ENCODE results near the gene SYMPK. TPM values are rescaled to one million over a fixed set of nuclear protein-coding genes. Genes with fewer than 3 reads are reported as not detected.

Gene SYMPK
- total RNA-seq, 3 donors from 2014 or later: 61.1 to 67.4 (median 65.9) TPM

DNA sequence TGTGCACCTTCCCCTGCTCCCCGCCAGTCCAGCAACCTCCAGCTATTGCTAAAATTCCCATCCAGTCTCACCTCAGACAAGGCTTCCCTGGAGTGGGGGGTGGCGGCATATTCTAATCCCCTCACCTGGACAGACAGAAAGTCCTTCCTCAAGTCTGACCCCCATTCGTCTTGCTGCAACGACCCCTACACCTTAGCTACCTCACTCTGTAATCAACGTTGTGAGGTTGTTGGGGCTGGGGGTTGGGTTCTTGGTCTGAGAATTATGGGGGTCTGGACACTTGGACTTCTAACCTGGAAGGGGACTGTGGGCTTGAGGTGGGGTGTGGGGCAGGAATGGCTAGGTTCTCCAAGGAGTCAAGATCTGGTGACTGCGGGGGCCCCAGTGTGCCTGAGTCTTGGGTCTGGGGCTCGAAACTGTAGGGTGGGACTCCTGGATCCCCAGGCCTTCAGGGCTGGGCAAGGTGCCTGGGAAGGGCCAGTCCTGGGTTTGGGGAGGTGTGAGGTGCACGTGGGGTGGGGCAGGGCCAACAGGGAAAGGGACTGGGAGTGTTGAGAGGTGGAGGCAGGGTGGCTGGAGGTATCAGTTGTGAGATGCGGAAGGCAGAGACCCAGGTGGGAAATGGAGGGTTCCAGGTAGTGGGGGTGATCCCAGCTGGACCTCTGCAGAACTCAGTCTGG lies 2.5 kb upstream of the SYMPK start:
- peak overlapping the region; percentile 32 for H3K4me3 ChIP-seq
- no peaks in the 10 kb centered on the region for H3K9me3 ChIP-seq
- TF ChIP-seq CTCF (IDR thresholded peaks at IDR 0.05): no peak
- peak; percentile 2 for ATAC-seq
- peaks cover 23% of the 10 kb centered on the region for H3K4me1 ChIP-seq (ENCODE audit: low read depth)
- no peaks in the 10 kb centered on the region for H3K36me3 ChIP-seq (ENCODE audit: low read depth)
- peak; percentile 50 to 77 (median 76) for DNase-seq
- intact Hi-C loops (cut with DNase I, micrococcal nuclease): no loop called here

DNA sequence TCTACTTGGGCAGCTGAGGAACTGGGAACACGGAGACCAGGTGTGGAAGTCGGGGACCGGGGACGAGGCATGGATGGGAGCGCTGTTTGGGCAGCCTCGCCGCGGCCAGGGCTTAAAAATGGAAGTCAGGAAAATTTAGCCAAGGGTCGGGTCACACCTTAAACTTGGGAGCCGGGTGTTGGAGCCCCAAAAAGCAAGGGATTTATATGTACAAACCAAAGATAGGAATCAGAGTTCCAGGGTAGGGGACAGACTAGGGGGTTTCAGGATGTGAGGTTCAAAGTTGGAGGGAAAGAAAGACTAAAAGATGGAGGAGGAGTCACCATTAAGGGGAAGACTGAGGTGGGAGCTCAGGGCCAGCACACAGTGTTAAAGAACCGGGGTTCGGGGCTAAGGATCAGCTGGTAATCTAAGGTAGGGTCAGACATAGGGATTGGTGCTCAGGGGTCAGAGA lies 1.7 kb upstream of the SYMPK start:
- Histone ChIP-seq H3K4me1 (ENCODE audit: low read depth) (peaks cover 23% of the 10 kb centered on the region), H3K9me3 (no peaks in the 10 kb centered on the region), H3K36me3 (ENCODE audit: low read depth) (no peaks in the 10 kb centered on the region), H3K4me3 (peak overlapping the region; percentile 32)
- TF ChIP-seq CTCF (IDR thresholded peaks at IDR 0.05): no peak
- DNase-seq (no peak), ATAC-seq (no peak)
- intact Hi-C loops (cut with DNase I, micrococcal nuclease): no loop called here

- Histone ChIP-seq H3K4me1 (ENCODE audit: low read depth) (peaks cover 23% of the 10 kb centered on the region), H3K4me3 (peak within 1 kb of the TSS; percentile 81), H3K9me3 (no peaks in the 10 kb centered on the region), H3K36me3 (ENCODE audit: low read depth) (no peaks in the 10 kb centered on the region)
- DNase-seq (peak; percentile 74 to 90 (median 84)), ATAC-seq (peak; percentile 76)
- intact Hi-C loops (cut with DNase I, micrococcal nuclease): no loop called here
- TF ChIP-seq CTCF (IDR thresholded peaks at IDR 0.05): peak; percentile 80
Measured at GRCh38 chr19:45863840-45864628, 1.1 kb upstream of the SYMPK start, which contains the start of gene FOXA3. TSS of gene FOXA3 (plus strand) at chr19:45864326. CDS start at chr19:45864457, 131 bp downstream.

- ATAC-seq (no peak), DNase-seq (no peak)
- Histone ChIP-seq H3K36me3 (ENCODE audit: low read depth) (no peaks in the 10 kb centered on the region), H3K4me1 (ENCODE audit: low read depth) (peaks cover 23% of the 10 kb centered on the region), H3K4me3 (peak overlapping the region; percentile 81), H3K9me3 (no peaks in the 10 kb centered on the region)
- no peak for TF ChIP-seq CTCF (IDR thresholded peaks at IDR 0.05)
- intact Hi-C loops (cut with DNase I, micrococcal nuclease): no loop called here
Measured at GRCh38 chr19:45863335-45863839, 440 bp upstream of the SYMPK start.

DNA sequence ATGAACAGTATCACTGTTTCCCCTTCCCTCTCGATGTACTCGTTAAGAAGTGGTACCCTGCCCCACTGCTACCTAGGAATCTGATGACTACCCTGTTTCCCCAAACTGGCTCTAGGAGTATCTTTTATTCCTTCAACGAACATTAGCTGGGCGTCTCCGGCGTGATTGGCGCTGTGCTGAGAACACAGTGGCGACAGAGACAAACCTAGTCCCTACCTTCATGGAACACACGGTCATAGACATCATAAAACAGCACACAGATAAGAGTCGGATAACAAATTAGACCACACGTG lies 730 bp downstream of the SYMPK start:
- no peak for TF ChIP-seq CTCF (IDR thresholded peaks at IDR 0.05)
- DNase-seq (peak in 2 of 3 donors; percentile 64 to 72), ATAC-seq (peak; percentile 45)
- Histone ChIP-seq H3K4me1 (ENCODE audit: low read depth) (peaks cover 23% of the 10 kb centered on the region), H3K36me3 (ENCODE audit: low read depth) (no peaks in the 10 kb centered on the region), H3K4me3 (peak overlapping the region; percentile 81), H3K9me3 (no peaks in the 10 kb centered on the region)
- intact Hi-C loops (cut with DNase I, micrococcal nuclease): no loop called here

Measured in mucosa of descending colon (tissue), 3 donors.